Sigmoid colon (tissue), 7 donors: ENCODE data around the gene RNF8. TPM values are rescaled to one million over a fixed set of nuclear protein-coding genes. Genes with fewer than 3 reads are reported as not detected.

ENCODE experiments used
- DNase-seq: peaks from one replicate; pipeline ENCODE4 v3.0.0-alpha.2; 2019
- H3K27ac ChIP-seq, 4 donors: fragments of 200-600 bp; sonication (generic); one replicate each; pipeline ENCODE4 v1.5.1; 2016 to 2019; ENCODE audit warnings: mild to moderate bottlenecking in 1 of 4
- H3K27me3 ChIP-seq, 3 donors: fragments of 200-600 bp; sonication (generic); one replicate each; pipeline ENCODE4 v1.5.1; 2019; ENCODE audit warnings: mild to moderate bottlenecking in 1 of 3
- H3K36me3 ChIP-seq, 4 donors: fragments of 200-600 bp; sonication (generic); one replicate each; pipeline ENCODE4 v1.5.1; 2016 to 2019
- H3K4me1 ChIP-seq, 4 donors: fragments of 200-600 bp; sonication (generic); one replicate each; pipeline ENCODE4 v1.5.1; 2017 to 2019
- H3K4me3 ChIP-seq, 4 donors: fragments of 200-600 bp; sonication (generic); one replicate each; pipeline ENCODE4 v1.5.1; 2017 to 2019; ENCODE audit warnings: mild to moderate bottlenecking in 2 of 4, moderate library complexity in 1 of 4
- H3K9me3 ChIP-seq, 4 donors: fragments of 200-600 bp in 3 of 4; sonication (generic) in 3 of 4; one replicate each; pipeline versions ENCODE4 v1.5.1 to v1.6.1; 2013 to 2019
- CTCF ChIP-seq, 4 experiments: fragments of 450-650 bp in 3 of 4; fragments of 200-600 bp in 1 of 4; IDR thresholded peaks; one replicate each; pipeline ENCODE4 v1.5.1; 2016 to 2019; ENCODE audit warnings: antibody characterized with exemption in 4 of 4, mild to moderate bottlenecking in 3 of 4, moderate library complexity in 2 of 4
- EP300 ChIP-seq, 4 donors: sonication (generic); formaldehyde crosslinking; IDR thresholded peaks; one replicate each; pipeline ENCODE4 v1.6.1; 2017; ENCODE audit warnings: antibody characterized with exemption in 4 of 4
- POLR2A ChIP-seq, 2 donors: fragments of 450-650 bp; IDR thresholded peaks; one replicate each; pipeline ENCODE4 v1.6.1; 2016; ENCODE audit warnings: antibody characterized with exemption in 2 of 2, mild to moderate bottlenecking in 2 of 2, moderate library complexity in 2 of 2
- POLR2AphosphoS5 ChIP-seq, 4 donors: sonication (generic); formaldehyde crosslinking; IDR thresholded peaks; one replicate each; pipeline ENCODE4 v1.6.1; 2017; ENCODE audit warnings: antibody characterized with exemption in 4 of 4
- WGBS, 2 donors: extraction: QIAGEN DNeasy Blood & Tissue Kit; methylation state at CpG; one replicate each; pipeline ENCODE4 v1.1.7; 2013; 5-methylcytosine and 5-hydroxymethylcytosine counted together
- intact Hi-C: fragments of 100-400 bp; cut with DNase I; formaldehyde crosslinking; loops from one replicate; pipeline ENCODE4 v1.15.1; 2023
- polyA plus RNA-seq, 3 donors: library from polyadenylated mRNA; stranded (reverse); fragments of 200-250 nt; gene quantifications; one replicate each; pipeline ENCODE4 v1.2.3, GENCODE V29; 2013
- total RNA-seq, 4 donors: library from RNA; depleted of rRNA; stranded (reverse); fragments of >200 nt; gene quantifications; one replicate each; pipeline ENCODE4 v1.1.0, GENCODE V29; 2016
- donor health status: healthy with polysubstance abuse.
- donor health status: Bipolar disorder and iron deficiency.
- donor health status: healthy.

The RNF8 gene
- total and polyA plus RNA-seq, 7 donors, result 8.8 to 18.5 (median 11.6) TPM

- H3K9me3 ChIP-seq, result no peaks in the 10 kb centered on the region
- H3K36me3 ChIP-seq, result no peaks in the 10 kb centered on the region
- no peak overlapping the region for H3K4me3 ChIP-seq
- 78 to 79% methylated on average over 5 of the region's 5 CpGs for WGBS, 2 donors
- TF ChIP-seq POLR2AphosphoS5 (IDR thresholded peaks at IDR 0.05) (no peak), POLR2A (IDR thresholded peaks at IDR 0.05) (no peak), CTCF (IDR thresholded peaks at IDR 0.05) (no peak), EP300 (IDR thresholded peaks at IDR 0.05) (no peak)
- DNase-seq, result no peak
- H3K4me1 ChIP-seq, result no peaks in the 10 kb centered on the region
- intact Hi-C loops, result no loop called here
- no peaks in the 10 kb centered on the region for H3K27me3 ChIP-seq
- H3K27ac ChIP-seq, result no peak overlapping the region
These were observed 54.2 kb downstream of the RNF8 start for GRCh38 chr6:37407948-37408347.

- DNase-seq, result no peak
- Histone ChIP-seq H3K27me3 (no peaks in the 10 kb centered on the region), H3K4me3 (no peak overlapping the region), H3K9me3 (no peaks in the 10 kb centered on the region), H3K27ac (no peak overlapping the region), H3K36me3 (no peaks in the 10 kb centered on the region), H3K4me1 (no peaks in the 10 kb centered on the region)
- 92 to 96% methylated on average over 1 of the region's 1 CpG for WGBS, 2 donors
- no peak for TF ChIP-seq CTCF (IDR thresholded peaks at IDR 0.05)
- TF ChIP-seq POLR2AphosphoS5 (IDR thresholded peaks at IDR 0.05), result no peak
- TF ChIP-seq EP300 (IDR thresholded peaks at IDR 0.05), result no peak
- TF ChIP-seq POLR2A (IDR thresholded peaks at IDR 0.05), result no peak
- intact Hi-C loops, result no loop called here
These were observed 55.7 kb downstream of the RNF8 start for GRCh38 chr6:37409501-37409900.

GRCh38 chr6:37417393-37417792 lies 63.6 kb downstream of the RNF8 start:
- TF ChIP-seq POLR2A (IDR thresholded peaks at IDR 0.05) (no peak), EP300 (IDR thresholded peaks at IDR 0.05) (no peak), POLR2AphosphoS5 (IDR thresholded peaks at IDR 0.05) (no peak), CTCF (IDR thresholded peaks at IDR 0.05) (no peak)
- Histone ChIP-seq H3K4me1 (no peaks in the 10 kb centered on the region), H3K27ac (no peak overlapping the region), H3K4me3 (no peak overlapping the region), H3K36me3 (no peaks in the 10 kb centered on the region), H3K27me3 (no peaks in the 10 kb centered on the region), H3K9me3 (no peaks in the 10 kb centered on the region)
- no peak for DNase-seq
- 77 to 81% methylated on average over 2 of the region's 2 CpGs for WGBS, 2 donors
- intact Hi-C loops, result no loop called here

GRCh38 chr6:37418722-37419121 lies 64.9 kb downstream of the RNF8 start:
- DNase-seq, result no peak
- Histone ChIP-seq H3K27me3 (no peaks in the 10 kb centered on the region), H3K9me3 (no peaks in the 10 kb centered on the region), H3K36me3 (no peaks in the 10 kb centered on the region), H3K4me3 (no peak overlapping the region), H3K27ac (no peak overlapping the region), H3K4me1 (no peaks in the 10 kb centered on the region)
- TF ChIP-seq POLR2A (IDR thresholded peaks at IDR 0.05), result no peak
- TF ChIP-seq POLR2AphosphoS5 (IDR thresholded peaks at IDR 0.05), result no peak
- TF ChIP-seq EP300 (IDR thresholded peaks at IDR 0.05), result no peak
- TF ChIP-seq CTCF (IDR thresholded peaks at IDR 0.05), result no peak
- intact Hi-C loops, result no loop called here
- 22 to 59% methylated on average over 5 of the region's 5 CpGs for WGBS, 2 donors
